Left ventricle myocardium inferior (tissue), 1 donor: ENCODE results near the gene IGSF9B. TPM values are rescaled to one million over a fixed set of nuclear protein-coding genes. Genes with fewer than 3 reads are reported as not detected.

Experiments
- DNase-seq: peaks from one replicate; pipeline ENCODE4 v3.0.0-alpha.2; 2020
- H3K27ac ChIP-seq: fragments of 200-600 bp; replicated peaks from 2 replicates; pipeline ENCODE4 v1.8.0; 2021
- H3K27me3 ChIP-seq: fragments of 200-600 bp; 2 replicates; pipeline ENCODE4 v1.8.0; 2021; ENCODE audit warnings: low read depth
- H3K36me3 ChIP-seq: fragments of 200-600 bp; 2 replicates; pipeline ENCODE4 v1.8.0; 2021
- H3K4me1 ChIP-seq: fragments of 200-600 bp; 2 replicates; pipeline ENCODE4 v1.8.0; 2021
- H3K4me3 ChIP-seq: fragments of 200-600 bp; 2 replicates; pipeline ENCODE4 v1.8.0; 2021; ENCODE audit warnings: mild to moderate bottlenecking, moderate library complexity
- H3K9me3 ChIP-seq: fragments of 200-600 bp; replicated peaks from 2 replicates; pipeline ENCODE4 v1.8.0; 2021
- CTCF ChIP-seq: fragments of 200-600 bp; IDR thresholded peaks from 2 replicates; pipeline ENCODE4 v1.8.0; 2021; ENCODE audit warnings: antibody characterized with exemption, mild to moderate bottlenecking, borderline replicate concordance
- intact Hi-C: fragments of 100-400 bp; cut with micrococcal nuclease; formaldehyde crosslinking; loops from one replicate; pipeline ENCODE4 v1.11.0; 2022
- total RNA-seq: library from RNA; stranded (reverse); fragmentation: NEBNext Ultra II Directional; extraction: Animal tissue kit (Norgen Biotek cat#: 25700); gene quantifications from one replicate; pipeline ENCODE4 v1.2.1, GENCODE V29; 2021
- donor health status: DM: no; HTN: yes; CAD: no; lungs with severe emphysema.

IGSF9B gene
- total RNA-seq, 1 donor from 2014 or later: 44.1 TPM

- no peak for DNase-seq
- no peak for TF ChIP-seq CTCF
- intact Hi-C loops: no loop called here
- peaks cover 100% of the 10 kb centered on the region for H3K4me1 ChIP-seq
- peaks cover 5% of the 10 kb centered on the region for H3K27me3 ChIP-seq
- no peaks in the 10 kb centered on the region for H3K9me3 ChIP-seq
- peak overlapping the region; percentile 77 for H3K27ac ChIP-seq
- H3K4me3 ChIP-seq: no peak overlapping the region
- H3K36me3 ChIP-seq: peaks cover 5% of the 10 kb centered on the region
Observed at GRCh38 chr11:133949129-133949528, 7.6 kb downstream of the IGSF9B start.

DNA sequence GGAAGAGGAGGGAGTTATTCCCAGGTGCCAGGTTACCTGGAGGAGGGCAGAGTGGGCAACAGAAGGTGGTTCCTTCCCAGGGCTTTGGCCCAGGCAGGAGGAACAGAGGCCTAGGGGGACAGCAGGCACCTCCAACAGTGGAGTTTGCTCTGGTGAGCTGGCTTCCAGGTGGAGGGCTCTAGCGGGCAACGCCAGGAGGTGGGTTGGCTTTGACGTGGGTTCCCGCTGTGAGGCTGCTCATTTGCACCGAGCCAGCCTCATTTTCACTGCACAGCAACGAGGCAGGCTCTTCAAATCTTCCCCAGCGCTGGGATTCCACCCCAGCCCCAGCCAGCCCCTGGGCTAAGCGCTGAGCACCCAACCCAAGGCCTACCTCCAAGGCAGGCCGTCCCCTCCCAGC, 8.1 kb downstream of the IGSF9B start:
- H3K36me3 ChIP-seq: peaks cover 9% of the 10 kb centered on the region
- peak overlapping the region; percentile 49 for H3K4me3 ChIP-seq
- peaks cover 100% of the 10 kb centered on the region for H3K4me1 ChIP-seq
- TF ChIP-seq CTCF: no peak
- peaks cover under 1% of the 10 kb centered on the region for H3K27me3 ChIP-seq
- intact Hi-C loops: no loop called here
- DNase-seq: no peak
- H3K27ac ChIP-seq: peak overlapping the region; percentile 77
- H3K9me3 ChIP-seq: no peaks in the 10 kb centered on the region

DNA sequence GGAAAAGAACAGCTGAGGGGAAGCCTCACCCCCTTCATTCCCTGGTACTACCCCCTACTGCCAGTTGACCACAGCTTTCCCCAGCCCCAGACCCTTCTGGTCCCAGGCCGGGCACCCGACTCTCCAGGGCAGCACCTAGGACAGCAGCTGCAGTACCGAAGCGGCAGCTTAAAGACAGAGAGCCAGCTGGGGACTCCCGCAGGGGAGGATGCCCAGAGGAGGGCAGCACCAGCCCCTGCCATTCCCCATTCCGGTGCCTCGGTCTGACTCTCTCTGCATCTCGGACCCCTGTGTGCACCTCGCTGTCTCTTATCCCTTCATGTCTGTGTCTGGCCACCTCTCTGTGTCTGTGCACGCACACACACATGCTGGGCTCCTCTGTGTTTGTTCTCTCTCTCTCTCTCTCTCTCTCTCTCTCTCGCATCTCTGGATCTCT, 9.4 kb downstream of the IGSF9B start:
- Histone ChIP-seq H3K36me3 (peaks cover 19% of the 10 kb centered on the region), H3K27ac (peak overlapping the region; percentile 77), H3K4me1 (peaks cover 87% of the 10 kb centered on the region), H3K9me3 (no peaks in the 10 kb centered on the region), H3K4me3 (peak overlapping the region; percentile 49), H3K27me3 (no peaks in the 10 kb centered on the region)
- DNase-seq: peak; percentile 60
- intact Hi-C loops: no loop called here
- TF ChIP-seq CTCF: peak; percentile 61

DNA sequence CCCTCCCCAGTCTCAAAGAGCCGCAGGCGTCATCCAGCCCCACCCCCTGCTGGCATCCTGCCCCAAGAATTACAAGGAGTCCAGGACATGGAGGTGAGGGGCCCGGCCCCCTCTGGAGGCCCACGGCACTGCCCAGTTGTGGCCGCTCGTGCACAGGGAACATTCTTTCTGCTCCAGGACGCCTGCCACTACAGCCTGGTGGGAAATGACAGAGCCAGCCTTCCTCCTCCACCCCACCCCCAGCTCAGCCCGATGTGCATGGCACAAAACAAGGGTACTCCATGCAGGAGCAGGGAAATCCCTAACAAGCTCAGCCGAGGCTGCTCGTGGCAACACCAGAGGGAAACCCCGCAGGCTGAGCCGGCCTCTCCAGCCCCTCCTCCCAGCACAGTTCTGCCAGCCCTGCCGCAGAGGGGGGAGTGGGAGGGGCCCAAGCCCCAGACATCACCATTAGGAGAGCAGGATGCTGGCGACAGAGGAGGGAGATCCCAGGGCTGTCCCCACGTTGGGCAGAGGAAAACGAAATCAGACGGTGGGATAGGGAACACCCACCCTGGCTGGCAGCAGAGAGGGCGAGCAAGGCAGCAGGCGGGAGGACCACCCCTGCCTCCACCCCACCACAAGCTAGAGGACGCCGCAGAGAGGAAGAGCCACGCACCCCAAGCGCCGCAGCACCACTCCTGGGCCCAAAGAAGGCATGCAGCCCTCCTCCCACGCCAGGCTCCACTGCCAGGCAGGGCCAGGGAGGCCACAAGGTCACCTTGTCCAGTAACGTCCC, 10.0 kb downstream of the IGSF9B start:
- DNase-seq: peak; percentile 51
- H3K27ac ChIP-seq: peak overlapping the region; percentile 77
- no peaks in the 10 kb centered on the region for H3K9me3 ChIP-seq
- H3K4me3 ChIP-seq: peak overlapping the region; percentile 49
- intact Hi-C loops: no loop called here
- H3K27me3 ChIP-seq: no peaks in the 10 kb centered on the region
- H3K36me3 ChIP-seq: peaks cover 20% of the 10 kb centered on the region
- no peak for TF ChIP-seq CTCF
- H3K4me1 ChIP-seq: peaks cover 81% of the 10 kb centered on the region

- H3K9me3 ChIP-seq: no peaks in the 10 kb centered on the region
- intact Hi-C loops: no loop called here
- H3K27me3 ChIP-seq: no peaks in the 10 kb centered on the region
- peak overlapping the region; percentile 49 for H3K4me3 ChIP-seq
- peaks cover 74% of the 10 kb centered on the region for H3K4me1 ChIP-seq
- H3K27ac ChIP-seq: peak overlapping the region; percentile 77
- no peak for DNase-seq
- no peak for TF ChIP-seq CTCF
- H3K36me3 ChIP-seq: peaks cover 20% of the 10 kb centered on the region
Observed at GRCh38 chr11:133946051-133946450, 10.7 kb downstream of the IGSF9B start.
